Measurements from ENCODE around the gene OR1J4.
"Not testable (repeated sequence)": the region's sequence is repeated elsewhere in the genome, so short reads cannot be mapped to it uniquely, and the experiment has no call there.

The OR1J4 gene, protein sequence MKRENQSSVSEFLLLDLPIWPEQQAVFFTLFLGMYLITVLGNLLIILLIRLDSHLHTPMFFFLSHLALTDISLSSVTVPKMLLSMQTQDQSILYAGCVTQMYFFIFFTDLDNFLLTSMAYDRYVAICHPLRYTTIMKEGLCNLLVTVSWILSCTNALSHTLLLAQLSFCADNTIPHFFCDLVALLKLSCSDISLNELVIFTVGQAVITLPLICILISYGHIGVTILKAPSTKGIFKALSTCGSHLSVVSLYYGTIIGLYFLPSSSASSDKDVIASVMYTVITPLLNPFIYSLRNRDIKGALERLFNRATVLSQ

GRCh38 chr9:122518841-122519240, at the start of gene OR1J4:
Gene OR1J4 (plus strand): TSS chr9:122519141. CDS start chr9:122519141, 0 bp downstream.
- no peak for DNase-seq

- DNase-seq: no peak
These were observed 44.4 kb upstream of the OR1J4 start for GRCh38 chr9:122474561-122474960.

DNA sequence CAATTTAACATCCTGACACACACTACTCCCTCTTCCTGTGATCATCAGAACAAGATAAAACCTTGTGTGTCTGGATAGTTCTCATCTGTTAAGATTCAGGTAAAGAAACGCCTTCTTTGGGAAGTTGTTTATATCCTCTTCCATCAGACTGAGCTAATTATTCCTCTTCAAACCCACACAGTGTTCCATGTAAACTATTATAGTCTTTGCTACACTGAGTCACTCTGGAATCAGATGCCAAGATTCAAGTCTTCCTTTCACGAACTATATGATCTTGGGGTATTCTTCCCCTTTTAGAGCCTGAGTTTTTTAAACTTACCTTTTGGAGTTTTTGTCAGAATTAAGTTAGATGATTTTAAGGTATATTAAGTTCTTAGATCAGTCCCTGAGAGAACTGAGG, 43.2 kb upstream of the OR1J4 start:
- DNase-seq: no peak

- DNase-seq: no peak
These were observed 41.6 kb upstream of the OR1J4 start for GRCh38 chr9:122477346-122477745.

DNA sequence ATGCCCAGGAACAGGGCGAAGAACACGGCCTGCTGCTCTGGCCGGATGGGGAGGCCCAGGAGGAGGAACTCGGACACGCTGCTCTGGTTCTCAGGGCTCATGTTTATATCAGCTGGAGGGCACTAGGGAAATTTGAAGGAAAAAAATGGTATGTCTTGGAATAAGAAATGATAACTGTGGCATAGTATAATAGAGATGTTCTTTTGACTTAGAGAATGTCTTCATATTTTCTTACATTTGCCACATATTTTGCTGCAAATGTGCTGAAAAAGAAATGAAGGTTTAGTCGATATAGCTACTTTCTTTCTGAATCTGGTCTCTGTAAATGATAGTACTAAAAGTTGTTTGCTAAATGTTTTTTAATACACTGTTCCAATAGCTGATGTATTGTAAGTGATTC, 41.1 kb upstream of the OR1J4 start, which contains the start of gene OR1J1:
OR1J1 (minus strand) TSS at position 101 of the 400 bp plus-strand sequence; CDS start at position 101, 0 bp downstream.
- no peak for DNase-seq

DNA sequence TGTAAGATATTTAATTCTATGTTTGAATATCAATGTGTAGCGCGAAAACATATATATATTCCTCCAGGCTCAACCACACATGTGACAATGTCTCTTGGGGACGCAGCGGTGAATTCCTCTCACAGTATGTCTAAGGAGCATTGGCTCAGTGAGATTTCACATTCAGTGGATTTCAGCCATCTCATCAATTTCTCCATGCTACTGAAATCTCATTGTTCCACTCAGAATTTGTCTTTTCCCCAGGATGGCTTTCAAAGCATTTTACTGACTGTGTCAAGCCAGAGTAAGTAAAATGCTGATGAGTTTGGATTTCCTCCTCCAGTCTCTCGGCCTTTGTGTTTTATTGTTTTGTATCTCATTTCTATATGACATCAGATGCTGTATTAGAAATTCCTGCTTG, 39.9 kb upstream of the OR1J4 start:
- DNase-seq: no peak

DNA sequence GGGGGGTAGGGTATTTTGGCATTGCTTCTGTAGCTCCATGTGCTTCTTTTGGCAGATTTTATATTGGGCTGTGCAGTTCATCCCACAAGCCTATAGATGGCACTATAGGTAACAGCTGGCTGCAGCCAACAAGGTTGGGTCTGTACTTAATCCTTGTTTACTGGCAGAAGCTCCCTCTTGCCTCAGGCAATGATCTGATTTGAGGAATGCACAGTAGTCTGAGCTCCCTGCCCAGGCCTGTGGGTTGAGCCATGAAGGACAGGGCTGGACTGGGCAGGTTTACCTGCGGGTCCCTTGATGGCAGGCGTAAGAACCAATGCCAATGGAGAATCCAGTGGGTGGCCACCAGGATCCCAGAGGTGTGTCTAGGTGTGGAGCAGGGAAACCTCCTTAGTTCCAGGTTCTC, 20.1 kb upstream of the OR1J4 start:
- DNase-seq: peak; percentile 55

DNA sequence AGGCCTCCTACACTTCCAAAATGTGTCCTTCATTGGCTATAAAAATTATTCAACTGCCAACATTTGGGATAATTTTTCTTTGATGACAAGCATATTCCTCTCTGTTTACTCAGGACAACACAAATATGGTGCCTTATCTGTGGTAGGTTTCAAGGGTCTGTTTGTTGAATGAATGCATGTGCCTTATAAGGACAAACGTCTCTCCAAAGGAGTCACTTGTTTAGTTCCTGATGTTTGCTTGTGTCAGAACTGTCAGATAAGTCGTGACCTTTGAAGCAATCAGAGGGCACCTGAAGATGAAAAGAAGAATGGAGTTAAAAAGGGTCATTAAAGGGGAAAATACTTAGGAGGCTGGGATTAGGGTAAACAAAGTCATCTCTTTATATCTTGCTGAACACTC, 12.0 kb upstream of the OR1J4 start:
- no peak for DNase-seq

- DNase-seq: no peak
These were observed 8.4 kb upstream of the OR1J4 start, which contains the start of gene OR1J2 for GRCh38 chr9:122510502-122510901. Gene OR1J2 (plus strand): TSS chr9:122510802. CDS start chr9:122510802, 0 bp downstream.

- DNase-seq: no peak
These were observed 715 bp upstream of the OR1J4 start for GRCh38 chr9:122518226-122518625.

DNA sequence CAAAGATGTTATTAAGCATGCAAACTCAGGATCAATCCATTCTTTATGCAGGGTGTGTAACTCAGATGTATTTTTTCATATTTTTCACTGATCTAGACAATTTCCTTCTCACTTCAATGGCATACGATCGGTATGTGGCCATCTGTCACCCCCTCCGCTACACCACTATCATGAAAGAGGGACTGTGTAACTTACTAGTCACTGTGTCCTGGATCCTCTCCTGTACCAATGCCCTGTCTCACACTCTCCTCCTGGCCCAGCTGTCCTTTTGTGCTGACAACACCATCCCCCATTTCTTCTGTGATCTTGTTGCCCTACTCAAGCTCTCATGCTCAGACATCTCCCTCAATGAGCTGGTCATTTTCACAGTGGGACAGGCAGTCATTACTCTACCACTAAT, 435 bp downstream of the OR1J4 start:
- DNase-seq: no peak

- DNase-seq: no peak
These were observed 7.7 kb downstream of the OR1J4 start for GRCh38 chr9:122526602-122527001.

DNA sequence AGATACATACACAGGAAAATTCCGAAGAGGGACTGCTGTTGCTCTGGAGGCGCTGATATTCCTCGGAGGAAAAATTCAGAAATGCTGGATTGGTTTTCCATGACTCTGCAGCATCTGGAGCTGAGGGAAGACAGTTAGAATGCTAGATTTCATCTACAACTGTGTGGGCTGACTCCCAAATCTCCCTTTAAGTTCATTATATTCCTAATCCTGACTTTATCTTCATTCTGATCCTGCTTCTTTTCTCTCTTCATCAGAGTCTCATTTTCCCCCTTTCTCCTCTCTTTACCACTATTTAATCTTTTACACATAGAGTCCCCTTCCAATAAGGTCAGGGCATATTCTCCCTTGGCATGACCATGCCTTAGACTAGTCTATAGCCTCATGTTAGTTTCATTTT, 8.3 kb downstream of the OR1J4 start, which contains the start of gene OR1N1:
OR1N1 (minus strand) TSS at position 101 of the 400 bp plus-strand sequence; CDS start at position 101, 0 bp downstream.
- DNase-seq: no peak

DNA sequence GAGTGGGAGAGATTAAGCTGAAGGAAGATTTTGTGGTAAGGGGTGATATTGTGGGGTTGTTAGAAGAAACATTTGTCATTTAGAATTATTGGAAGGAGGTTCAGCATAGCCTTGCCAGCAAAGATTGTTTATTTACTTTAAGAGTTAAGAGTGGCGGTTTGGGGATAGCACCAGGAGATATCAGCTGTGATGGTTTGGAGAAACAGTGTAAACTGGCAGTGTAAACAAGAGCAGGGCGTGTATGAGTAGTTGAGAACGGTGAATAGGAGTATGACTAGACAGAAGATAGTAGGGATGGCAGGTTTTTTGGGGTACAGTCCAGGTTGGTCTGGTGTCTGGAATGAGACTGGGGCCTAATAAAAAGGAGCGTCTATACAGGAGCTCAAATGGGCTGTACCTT, 12.2 kb downstream of the OR1J4 start:
- DNase-seq: not testable (repeated sequence)

- no peak for DNase-seq
These were observed 17.2 kb downstream of the OR1J4 start for GRCh38 chr9:122536134-122536533.

DNA sequence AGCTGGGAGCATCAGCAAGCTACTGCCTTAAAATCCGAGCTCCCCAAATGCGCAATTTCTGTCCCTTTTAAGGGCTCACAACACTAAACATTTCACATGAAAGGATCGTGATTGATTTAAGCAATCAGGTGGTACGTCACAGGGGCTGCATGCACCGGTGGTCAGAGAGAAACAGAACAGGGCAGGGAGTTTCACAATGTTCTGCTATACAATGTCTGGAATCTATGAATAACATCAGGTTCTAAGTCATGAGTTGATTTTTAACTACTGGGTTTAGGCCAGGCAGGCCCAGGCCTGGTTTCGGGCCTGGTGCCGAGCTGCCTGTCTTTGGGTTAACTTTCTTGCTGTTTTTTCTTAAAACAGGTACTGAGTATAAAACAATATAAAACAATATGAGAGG, 18.1 kb downstream of the OR1J4 start:
- DNase-seq: not testable (repeated sequence)

DNA sequence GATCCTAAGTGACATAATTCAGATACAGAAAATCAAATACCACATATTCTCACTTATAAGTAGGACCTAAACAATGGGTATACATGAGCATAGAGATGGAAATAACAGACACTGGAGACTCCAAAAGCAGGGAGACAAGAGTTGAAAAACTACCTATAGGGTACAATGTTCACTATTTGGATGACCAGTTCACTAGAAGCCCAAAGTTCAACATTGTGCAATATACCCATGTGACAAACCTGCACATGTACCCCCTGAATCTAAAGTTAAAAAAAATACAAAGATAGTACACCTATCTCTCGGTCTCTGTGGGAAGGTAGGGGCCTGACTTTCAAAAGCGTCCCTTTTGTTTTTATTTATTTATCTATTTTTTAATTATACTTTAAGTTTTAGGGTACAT, 19.8 kb downstream of the OR1J4 start:
- DNase-seq: no peak

DNA sequence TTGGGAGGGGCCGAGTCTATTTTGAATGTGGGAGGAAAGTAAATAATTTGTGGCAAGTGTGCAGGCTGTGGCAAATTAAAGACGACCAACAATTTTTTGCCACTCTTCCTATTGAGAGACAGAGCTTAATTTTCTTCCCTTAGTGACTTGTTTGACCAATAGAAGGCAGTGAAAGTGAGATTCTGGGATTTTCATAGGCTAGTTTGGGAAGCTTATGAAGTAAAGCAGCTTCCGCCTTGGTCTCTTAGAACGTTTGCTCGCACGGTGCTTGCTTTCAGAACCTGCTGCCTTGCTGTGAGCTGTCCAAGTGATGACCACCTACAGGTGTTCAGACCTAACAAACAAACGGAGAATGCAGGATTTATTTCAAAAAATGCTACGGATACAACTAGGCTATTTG, 27.3 kb downstream of the OR1J4 start:
- no peak for DNase-seq

DNA sequence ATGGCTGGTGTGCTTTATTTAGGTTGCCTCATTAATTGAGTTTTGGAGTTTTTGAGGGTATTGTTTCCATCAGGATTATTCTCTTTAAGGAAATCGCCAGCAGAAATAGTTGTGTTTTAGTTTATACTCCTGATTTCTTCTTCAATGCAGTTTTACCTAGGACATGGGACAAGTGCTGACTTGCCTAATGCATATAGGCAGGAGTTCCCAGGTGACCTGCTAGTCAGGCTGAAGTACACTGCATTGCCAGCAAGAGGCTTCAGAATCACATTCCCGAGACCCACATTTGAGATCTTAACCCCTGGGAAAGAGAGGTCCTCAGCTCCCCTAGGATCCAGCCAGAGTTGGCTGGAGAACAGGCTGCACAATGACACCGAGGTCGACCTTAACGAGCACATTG, 32.4 kb downstream of the OR1J4 start:
- DNase-seq: no peak

DNA sequence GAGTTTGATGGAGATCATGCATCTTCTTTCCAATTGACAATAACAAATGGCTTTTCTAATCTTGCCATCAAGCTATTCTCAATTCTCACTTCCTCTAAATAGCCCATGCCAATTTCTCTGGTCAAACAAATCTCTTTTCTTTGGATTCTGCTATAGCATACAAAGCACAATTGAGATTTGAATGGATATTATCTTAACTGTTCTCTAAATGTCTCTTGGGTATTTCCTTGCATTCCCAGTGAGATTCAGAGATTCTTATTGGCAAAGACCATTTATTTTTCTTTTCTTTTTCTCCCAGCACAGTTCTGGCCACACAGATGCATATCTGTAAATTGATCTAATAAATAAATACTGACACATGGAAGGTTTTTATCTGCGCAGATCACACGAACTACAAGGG, 33.9 kb downstream of the OR1J4 start, which contains the start of gene OR1N2:
OR1N2 (plus strand) TSS at position 301 of the 400 bp plus-strand sequence. CDS start 100 bp downstream, outside the sequence.
- DNase-seq: no peak

GRCh38 chr9:122561446-122561845, 42.5 kb downstream of the OR1J4 start:
- no peak for DNase-seq

- no peak for DNase-seq
These were observed 43.3 kb downstream of the OR1J4 start for GRCh38 chr9:122562134-122562760.

DNA sequence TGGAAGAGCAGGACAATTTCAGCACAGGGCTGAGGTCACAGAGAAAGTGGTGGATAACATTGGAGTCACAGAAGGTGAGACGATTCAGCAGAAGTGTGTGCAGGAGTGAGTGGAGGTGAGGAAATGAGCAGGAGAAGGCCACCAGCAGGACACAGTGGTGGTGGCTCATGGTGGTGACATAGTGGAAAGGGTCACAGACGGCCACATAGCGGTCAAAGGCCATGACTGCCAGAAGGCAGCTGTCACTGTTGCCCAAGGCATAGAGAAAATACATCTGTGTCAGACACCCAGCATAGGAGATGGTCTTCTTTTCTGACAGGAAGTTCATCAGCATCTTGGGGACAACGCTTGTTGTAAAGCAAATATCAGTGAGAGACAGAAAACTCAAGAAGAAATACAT, 49.0 kb downstream of the OR1J4 start:
- DNase-seq: no peak

Measured in NCI-H2029 (cell line).